Trophoblast cell (in vitro differentiated cells and primary cell): ENCODE data around the gene EGFR.

ENCODE experiments used
- DNase-seq, 2 donors: peaks; one replicate each; pipeline ENCODE4 v3.0.0-alpha.2; 2016
- H2AFZ ChIP-seq: 2 replicates; pipeline ENCODE4 v1.6.1; 2013; ENCODE audit warnings: low read length, moderate library complexity, mild to moderate bottlenecking; ENCODE audit not compliant: insufficient read depth, poor library complexity
- H2AK5ac ChIP-seq: 2 replicates; pipeline ENCODE4 v1.6.1; 2013; ENCODE audit warnings: mild to moderate bottlenecking, low read length
- H2BK120ac ChIP-seq: 2 replicates; pipeline ENCODE4 v1.6.1; 2013; ENCODE audit warnings: low read length, mild to moderate bottlenecking, moderate library complexity; ENCODE audit not compliant: insufficient read depth, poor library complexity
- H2BK12ac ChIP-seq: 2 replicates; pipeline ENCODE4 v1.6.1; 2013; ENCODE audit warnings: mild to moderate bottlenecking, low read length, moderate library complexity
- H2BK5ac ChIP-seq: 2 replicates; pipeline ENCODE4 v1.6.1; 2013; ENCODE audit warnings: low read length, low read depth, moderate library complexity, mild to moderate bottlenecking; ENCODE audit not compliant: poor library complexity
- H3K14ac ChIP-seq: 2 replicates; pipeline ENCODE4 v1.6.1; 2013; ENCODE audit warnings: mild to moderate bottlenecking, low read length
- H3K18ac ChIP-seq: 2 replicates; pipeline ENCODE4 v1.6.1; 2013; ENCODE audit warnings: mild to moderate bottlenecking, low read length
- H3K23ac ChIP-seq: 2 replicates; pipeline ENCODE4 v1.6.1; 2013; ENCODE audit warnings: low read length
- H3K27ac ChIP-seq: 2 replicates; pipeline ENCODE4 v1.5.1; 2013; ENCODE audit warnings: low read depth, mild to moderate bottlenecking, inconsistent platforms, low read length, moderate library complexity
- H3K27me3 ChIP-seq: 2 replicates; pipeline ENCODE4 v1.6.1; 2013; ENCODE audit warnings: inconsistent platforms, mild to moderate bottlenecking, low read length, moderate library complexity; ENCODE audit not compliant: insufficient read depth
- H3K36me3 ChIP-seq, 2 experiments: 1 replicate in 1 of 2; 2 replicates in 1 of 2; pipeline ENCODE4 v1.6.1; 2013; ENCODE audit warnings: low read length in 2 of 2, mild to moderate bottlenecking in 2 of 2, moderate library complexity in 1 of 2; ENCODE audit not compliant: insufficient read depth in 2 of 2, control insufficient read depth in 1 of 2
- H3K4ac ChIP-seq: 2 replicates; pipeline ENCODE4 v1.6.1; 2013; ENCODE audit warnings: low read depth, mild to moderate bottlenecking, low read length, moderate library complexity
- H3K4me1 ChIP-seq, 2 experiments: 1 replicate in 1 of 2; 2 replicates in 1 of 2; pipeline ENCODE4 v1.6.1; 2013; ENCODE audit warnings: low read length in 2 of 2, mild to moderate bottlenecking in 2 of 2, moderate library complexity in 1 of 2; ENCODE audit not compliant: insufficient read depth in 2 of 2, control insufficient read depth in 1 of 2
- H3K4me2 ChIP-seq: 2 replicates; pipeline ENCODE4 v1.6.1; 2013; ENCODE audit warnings: inconsistent platforms, mild to moderate bottlenecking, low read length, moderate library complexity
- H3K4me3 ChIP-seq: 2 replicates; pipeline ENCODE4 v1.5.1; 2013; ENCODE audit warnings: mild to moderate bottlenecking, low read depth, low read length, inconsistent platforms
- H3K79me1 ChIP-seq: one replicate; pipeline ENCODE4 v1.6.1; 2013; ENCODE audit warnings: low read length
- H3K79me2 ChIP-seq: 2 replicates; pipeline ENCODE4 v1.6.1; 2013; ENCODE audit warnings: low read length, mild to moderate bottlenecking; ENCODE audit not compliant: control insufficient read depth, insufficient read depth, poor library complexity
- H3K9ac ChIP-seq: 2 replicates; pipeline ENCODE4 v1.6.1; 2013; ENCODE audit warnings: mild to moderate bottlenecking, low read length
- H3K9me3 ChIP-seq: 2 replicates; pipeline ENCODE4 v1.6.1; 2013; ENCODE audit warnings: low read depth, mild to moderate bottlenecking, control low read depth, inconsistent platforms, low read length; ENCODE audit not compliant: insufficient read depth
- H4K12ac ChIP-seq: 2 replicates; pipeline ENCODE4 v1.6.1; 2013; ENCODE audit warnings: low read depth, mild to moderate bottlenecking, low read length, moderate library complexity
- H4K8ac ChIP-seq: 2 replicates; pipeline ENCODE4 v1.6.1; 2013; ENCODE audit warnings: low read depth, mild to moderate bottlenecking, low read length, moderate library complexity
- H4K91ac ChIP-seq: one replicate; pipeline ENCODE4 v1.6.1; 2013; ENCODE audit warnings: low read depth, mild to moderate bottlenecking, low read length, moderate library complexity
- WGBS: extraction: QIAGEN DNeasy Blood & Tissue Kit; methylation state at CpG from one replicate; pipeline ENCODE4 v1.1.7; 2013; ENCODE audit warnings: missing lambda C conversion rate; ENCODE audit not compliant: insufficient read length, insufficient coverage; ENCODE audit errors: extremely low coverage; 5-methylcytosine and 5-hydroxymethylcytosine counted together

The EGFR gene

DNA sequence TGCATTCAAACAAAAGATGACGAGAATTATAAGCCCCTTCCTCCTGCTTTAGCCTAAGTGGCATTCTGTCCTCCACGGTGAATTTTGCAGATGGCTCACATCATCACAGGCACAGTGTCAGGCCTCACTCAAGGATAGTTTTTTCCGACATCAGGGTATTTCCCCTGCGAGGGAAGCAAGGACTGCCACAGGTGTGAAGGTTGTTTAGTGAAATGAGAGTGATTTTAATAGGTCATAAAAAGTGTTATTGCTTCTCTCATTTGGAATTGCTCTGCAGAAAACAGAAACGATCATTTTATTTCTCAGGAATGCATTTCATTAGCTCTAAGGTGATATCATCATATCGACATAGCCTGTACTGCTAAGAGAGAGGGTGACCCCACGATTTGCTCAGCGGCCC, 217.7 kb downstream of the EGFR start:
- Histone ChIP-seq H2BK120ac (no peak overlapping the region), H4K8ac (no peak overlapping the region), H3K9me3 (peaks cover 2% of the 10 kb centered on the region), H3K4me2 (no peak overlapping the region), H3K18ac (no peak overlapping the region), H2AK5ac (no peak overlapping the region), H4K91ac (no peak overlapping the region), H3K79me1 (no peaks in the 10 kb centered on the region), H3K27me3 (no peaks in the 10 kb centered on the region), H3K23ac (no peak overlapping the region), H2AFZ (no peak overlapping the region), H3K27ac (no peak overlapping the region), H3K4me3 (no peak overlapping the region), H3K4ac (no peak overlapping the region), H3K79me2 (no peaks in the 10 kb centered on the region), H3K36me3 (no peaks in the 10 kb centered on the region), H3K4me1 (no peaks in the 10 kb centered on the region), H2BK5ac (no peak overlapping the region), H3K14ac (no peak overlapping the region), H4K12ac (no peak overlapping the region), H2BK12ac (no peak overlapping the region), H3K9ac (no peak overlapping the region)
- DNase-seq, result no peak
- WGBS, result no CpG with 5 or more reads among the region's 8 CpGs

DNA sequence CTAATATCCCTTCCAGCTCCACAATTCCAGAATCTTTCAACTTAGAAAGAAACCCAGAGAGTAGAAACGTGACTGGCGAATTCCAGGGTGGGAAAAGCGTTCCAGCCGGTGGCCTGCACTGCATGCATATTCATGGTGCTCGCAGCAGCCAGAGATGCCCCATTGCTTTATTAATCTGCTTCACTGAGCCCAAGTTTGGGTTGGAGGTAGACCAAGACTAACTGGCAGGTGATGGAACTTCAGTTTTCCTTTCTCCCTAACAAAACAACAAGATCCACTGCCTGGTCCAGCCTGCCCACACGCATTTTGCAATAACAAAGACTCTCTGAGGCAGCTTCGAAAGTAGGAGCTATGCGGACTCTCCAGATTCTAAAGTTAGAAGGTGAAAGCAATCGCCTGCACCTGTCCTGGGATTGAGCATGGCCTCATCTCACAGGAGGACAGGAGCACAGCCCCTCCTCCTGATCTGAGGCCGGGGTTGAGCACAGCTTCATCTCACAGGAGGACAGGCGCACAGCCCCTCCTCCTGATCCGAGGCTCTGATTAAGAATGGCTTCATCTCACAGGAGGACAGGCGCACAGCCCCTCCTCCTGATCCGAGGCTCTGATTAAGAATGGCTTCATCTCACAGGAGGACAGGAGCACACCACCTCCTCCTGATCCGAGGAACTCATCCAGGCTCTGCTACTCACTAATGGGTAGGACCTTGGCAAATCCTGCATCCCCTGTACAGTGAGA, 218.5 kb downstream of the EGFR start:
- Histone ChIP-seq H3K27ac (no peak overlapping the region), H3K4me3 (no peak overlapping the region), H3K9me3 (peaks cover 2% of the 10 kb centered on the region), H4K8ac (no peak overlapping the region), H3K9ac (no peak overlapping the region), H3K36me3 (no peaks in the 10 kb centered on the region), H3K79me2 (no peaks in the 10 kb centered on the region), H2BK12ac (no peak overlapping the region), H3K14ac (no peak overlapping the region), H4K91ac (no peak overlapping the region), H3K4me2 (no peak overlapping the region), H3K4me1 (no peaks in the 10 kb centered on the region), H3K4ac (no peak overlapping the region), H3K79me1 (no peaks in the 10 kb centered on the region), H2AFZ (no peak overlapping the region), H3K18ac (no peak overlapping the region), H4K12ac (no peak overlapping the region), H2BK120ac (no peak overlapping the region), H3K27me3 (no peaks in the 10 kb centered on the region), H2BK5ac (no peak overlapping the region), H3K23ac (no peak overlapping the region), H2AK5ac (no peak overlapping the region)
- WGBS, result no CpG with 5 or more reads among the region's 15 CpGs
- peak in 1 of 2 donors; percentile 13 for DNase-seq

DNA sequence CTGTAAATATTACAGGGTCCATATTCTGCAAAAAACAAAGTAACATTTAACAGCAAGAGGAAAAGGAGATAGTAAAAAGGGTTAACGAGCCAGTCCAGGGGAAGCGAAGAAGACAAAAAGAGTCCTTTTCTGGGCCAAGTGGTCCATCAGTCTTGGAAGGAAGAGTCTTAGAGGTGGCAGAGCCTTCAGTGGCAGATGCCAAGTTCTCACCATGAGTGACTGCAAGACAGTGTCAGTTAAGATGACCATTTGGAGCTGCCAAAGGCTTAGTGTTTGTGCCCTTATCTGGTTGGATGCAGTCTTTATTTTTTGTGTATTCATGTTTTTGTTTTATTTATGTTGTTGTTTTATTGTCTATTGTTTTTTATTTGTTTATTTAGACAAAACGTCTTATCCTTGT, 220.6 kb downstream of the EGFR start:
- H3K14ac ChIP-seq, result no peak overlapping the region
- H2AK5ac ChIP-seq, result no peak overlapping the region
- no peak overlapping the region for H4K91ac ChIP-seq
- H3K4ac ChIP-seq, result no peak overlapping the region
- H3K4me3 ChIP-seq, result no peak overlapping the region
- H3K79me2 ChIP-seq, result no peaks in the 10 kb centered on the region
- DNase-seq, result no peak
- H2BK5ac ChIP-seq, result no peak overlapping the region
- no peak overlapping the region for H4K12ac ChIP-seq
- peaks cover 2% of the 10 kb centered on the region for H3K9me3 ChIP-seq
- no peaks in the 10 kb centered on the region for H3K4me1 ChIP-seq
- no peaks in the 10 kb centered on the region for H3K79me1 ChIP-seq
- no peaks in the 10 kb centered on the region for H3K36me3 ChIP-seq
- no peak overlapping the region for H3K18ac ChIP-seq
- no peak overlapping the region for H4K8ac ChIP-seq
- no peaks in the 10 kb centered on the region for H3K27me3 ChIP-seq
- H2BK12ac ChIP-seq, result no peak overlapping the region
- H3K9ac ChIP-seq, result no peak overlapping the region
- H3K23ac ChIP-seq, result no peak overlapping the region
- WGBS, result no CpG with 5 or more reads among the region's 3 CpGs
- H3K4me2 ChIP-seq, result no peak overlapping the region
- no peak overlapping the region for H2AFZ ChIP-seq
- H2BK120ac ChIP-seq, result no peak overlapping the region
- no peak overlapping the region for H3K27ac ChIP-seq

DNA sequence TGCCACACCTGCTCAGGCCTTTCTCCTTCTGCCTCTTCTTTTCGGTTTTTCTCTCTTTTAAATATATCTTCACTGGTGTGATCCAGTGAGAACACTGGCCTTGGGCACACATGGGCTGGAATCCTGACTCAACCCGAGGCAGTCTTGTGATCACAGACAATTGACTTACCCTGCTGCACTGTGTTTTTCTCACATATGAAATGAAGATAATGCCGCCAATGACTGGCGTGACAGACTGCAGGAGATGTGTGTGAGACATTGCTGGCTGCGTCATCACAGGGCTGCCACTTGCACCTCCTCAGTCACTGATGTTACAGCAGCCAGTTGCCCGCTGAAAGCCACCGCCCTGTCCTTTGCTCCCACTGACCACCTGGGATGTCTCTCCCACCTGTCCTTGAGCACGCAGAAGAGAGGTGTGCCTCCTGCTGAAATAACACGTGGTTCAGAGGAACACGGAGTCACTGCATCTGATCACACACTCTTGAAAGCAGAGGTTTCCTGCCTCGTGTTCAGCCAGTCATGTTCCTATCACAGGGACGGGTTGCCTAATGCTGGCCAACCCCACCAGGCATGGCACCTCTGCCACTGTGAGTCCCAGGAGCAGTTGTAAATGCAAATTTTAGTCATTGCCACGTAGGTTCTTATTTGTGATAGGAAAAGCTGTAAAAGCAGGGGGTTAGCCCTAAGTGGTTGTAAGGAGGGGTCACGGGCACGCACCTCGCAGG, 221.8 kb downstream of the EGFR start:
- no peak overlapping the region for H3K4ac ChIP-seq
- H4K8ac ChIP-seq, result no peak overlapping the region
- no peaks in the 10 kb centered on the region for H3K79me2 ChIP-seq
- H3K36me3 ChIP-seq, result no peaks in the 10 kb centered on the region
- no peaks in the 10 kb centered on the region for H3K4me1 ChIP-seq
- no peaks in the 10 kb centered on the region for H3K79me1 ChIP-seq
- H3K4me3 ChIP-seq, result no peak overlapping the region
- no peak overlapping the region for H2AK5ac ChIP-seq
- no peak overlapping the region for H3K9ac ChIP-seq
- DNase-seq, result no peak
- H3K27ac ChIP-seq, result no peak overlapping the region
- H3K9me3 ChIP-seq, result peaks cover 2% of the 10 kb centered on the region
- no peak overlapping the region for H3K23ac ChIP-seq
- WGBS, result no CpG with 5 or more reads among the region's 16 CpGs
- no peak overlapping the region for H3K18ac ChIP-seq
- H2BK5ac ChIP-seq, result no peak overlapping the region
- H3K14ac ChIP-seq, result no peak overlapping the region
- H4K12ac ChIP-seq, result no peak overlapping the region
- H2AFZ ChIP-seq, result no peak overlapping the region
- H4K91ac ChIP-seq, result no peak overlapping the region
- H3K4me2 ChIP-seq, result no peak overlapping the region
- H2BK120ac ChIP-seq, result no peak overlapping the region
- H2BK12ac ChIP-seq, result no peak overlapping the region
- H3K27me3 ChIP-seq, result no peaks in the 10 kb centered on the region
